Stomach (tissue), 9 donors: ENCODE measurements around the gene RAB3GAP2. TPM values are rescaled to one million over a fixed set of nuclear protein-coding genes. Genes with fewer than 3 reads are reported as not detected.

Experiments used
- DNase-seq, 2 donors: peaks; one replicate each; pipeline versions ENCODE4 v3.0.0 to v3.0.0-alpha.2; 2013 to 2019
- H3K27ac ChIP-seq, 5 donors: fragments of 200-600 bp in 4 of 5; sonication (generic) in 4 of 5; one replicate each; pipeline ENCODE4 v1.5.1; 2013 to 2019; ENCODE audit warnings: mild to moderate bottlenecking in 1 of 5, moderate library complexity in 1 of 5
- H3K27me3 ChIP-seq, 3 donors: fragments of 200-600 bp; sonication (generic); one replicate each; pipeline ENCODE4 v1.5.1; 2017 to 2019; ENCODE audit warnings: mixed run types in 1 of 3
- H3K36me3 ChIP-seq, 4 donors: fragments of 200-600 bp; sonication (generic); 1 replicate in 3 of 4; 2 replicates in 1 of 4; pipeline ENCODE4 v1.5.1; 2016 to 2019
- H3K4me1 ChIP-seq, 4 donors: fragments of 200-600 bp; sonication (generic); one replicate each; pipeline ENCODE4 v1.5.1; 2016 to 2019
- H3K4me3 ChIP-seq, 4 donors: fragments of 200-600 bp; sonication (generic) in 3 of 4; one replicate each; pipeline ENCODE4 v1.5.1; 2016 to 2019; ENCODE audit warnings: mild to moderate bottlenecking in 1 of 4
- H3K9me3 ChIP-seq, 4 donors: fragments of 200-600 bp; sonication (generic); one replicate each; pipeline ENCODE4 v1.5.1; 2016 to 2019
- CTCF ChIP-seq, 7 experiments: fragments of 450-650 bp in 4 of 7; fragments of 200-600 bp in 3 of 7; sonication (generic) in 3 of 7; IDR thresholded peaks; one replicate each; pipeline ENCODE4 v1.5.1; 2016 to 2019; ENCODE audit warnings: antibody characterized with exemption in 7 of 7, control low read depth in 2 of 7, mild to moderate bottlenecking in 1 of 7
- EP300 ChIP-seq: sonication (generic); formaldehyde crosslinking; IDR thresholded peaks from one replicate; pipeline ENCODE4 v1.6.1; 2017; ENCODE audit warnings: antibody characterized with exemption
- POLR2A ChIP-seq, 4 donors: fragments of 450-650 bp; IDR thresholded peaks; one replicate each; pipeline ENCODE4 v1.6.1; 2016; ENCODE audit warnings: antibody characterized with exemption in 4 of 4, control low read depth in 2 of 4, mild to moderate bottlenecking in 1 of 4, moderate library complexity in 1 of 4
- POLR2AphosphoS5 ChIP-seq, 3 donors: sonication (generic); formaldehyde crosslinking; IDR thresholded peaks; one replicate each; pipeline ENCODE4 v1.6.1; 2016; ENCODE audit warnings: antibody characterized with exemption in 3 of 3
- WGBS, 5 donors: extraction: QIAGEN DNeasy Blood & Tissue Kit in 3 of 5; methylation state at CpG; one replicate each; pipeline versions ENCODE4 v1.1.5 to v1.1.7; 2013 to 2018; 5-methylcytosine and 5-hydroxymethylcytosine counted together
- intact Hi-C: fragments of 100-400 bp; cut with DNase I; formaldehyde crosslinking; loops from one replicate; pipeline ENCODE4 v1.15.1; 2023; ENCODE audit warnings: low total_unique reads
- polyA plus RNA-seq, 3 donors: library from polyadenylated mRNA; stranded (reverse); fragments of 200-250 nt; gene quantifications; one replicate each; pipeline ENCODE4 v1.2.3, GENCODE V29; 2013
- total RNA-seq, 5 donors: library from RNA; depleted of rRNA; stranded (reverse); fragments of >200 nt; gene quantifications; one replicate each; pipeline versions ENCODE4 v1.1.0 to v1.2.3, GENCODE V29; 2014 to 2016
- donor health status: healthy with polysubstance abuse.
- donor health status: Bipolar disorder and iron deficiency.
- donor health status: healthy.

RAB3GAP2 gene
- total and polyA plus RNA-seq, 8 donors: 3.7 to 56.0 (median 14.8) TPM

GRCh38 chr1:220129479-220130210 lies 142.6 kb downstream of the RAB3GAP2 start:
- DNase-seq: no peak
- H3K4me3 ChIP-seq: no peak overlapping the region
- H3K36me3 ChIP-seq: peaks cover 18 to 94% (median 91%) of the 10 kb centered on the region in 4 donors
- no peak for TF ChIP-seq CTCF (IDR thresholded peaks at IDR 0.05)
- TF ChIP-seq POLR2A (IDR thresholded peaks at IDR 0.05): no peak
- TF ChIP-seq EP300: no peak
- TF ChIP-seq POLR2AphosphoS5 (IDR thresholded peaks at IDR 0.05): no peak
- intact Hi-C loops: no loop called here
- H3K27me3 ChIP-seq: no peaks in the 10 kb centered on the region
- H3K9me3 ChIP-seq: no peaks in the 10 kb centered on the region
- no peak overlapping the region for H3K27ac ChIP-seq
- peaks cover 0 to 2% (median under 1%) of the 10 kb centered on the region in 4 donors for H3K4me1 ChIP-seq

DNA sequence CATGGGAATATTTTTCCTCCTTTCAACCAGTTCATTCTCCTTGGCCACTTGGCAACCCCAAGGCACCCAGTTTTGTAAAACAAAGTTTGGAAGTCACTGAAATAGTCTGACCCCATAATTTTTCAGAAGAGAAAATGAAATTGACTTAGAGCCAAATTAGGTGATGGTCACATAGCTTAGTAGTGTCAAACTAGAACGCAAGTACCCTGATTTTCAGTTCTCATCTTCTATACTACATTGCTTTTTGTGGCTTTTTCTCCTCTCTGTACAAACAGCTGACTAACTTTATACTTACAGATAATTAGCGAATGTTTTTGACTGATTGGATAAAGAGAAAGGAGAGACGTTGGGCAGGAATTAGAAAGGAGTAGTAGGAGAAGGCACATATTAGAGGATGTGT lies 145.2 kb downstream of the RAB3GAP2 start:
- Histone ChIP-seq H3K27me3 (no peaks in the 10 kb centered on the region), H3K27ac (no peak overlapping the region), H3K9me3 (no peaks in the 10 kb centered on the region), H3K4me1 (peaks cover 0 to 17% (median 4%) of the 10 kb centered on the region in 4 donors), H3K4me3 (no peak overlapping the region), H3K36me3 (peaks cover 7 to 70% (median 67%) of the 10 kb centered on the region in 4 donors)
- DNase-seq: no peak
- 84 to 90% (median 86%) methylated on average over 3 of the region's 3 CpGs for WGBS, 5 donors
- TF ChIP-seq POLR2AphosphoS5 (IDR thresholded peaks at IDR 0.05) (no peak), EP300 (no peak), POLR2A (IDR thresholded peaks at IDR 0.05) (no peak), CTCF (IDR thresholded peaks at IDR 0.05) (no peak)
- intact Hi-C loops: no loop called here

DNA sequence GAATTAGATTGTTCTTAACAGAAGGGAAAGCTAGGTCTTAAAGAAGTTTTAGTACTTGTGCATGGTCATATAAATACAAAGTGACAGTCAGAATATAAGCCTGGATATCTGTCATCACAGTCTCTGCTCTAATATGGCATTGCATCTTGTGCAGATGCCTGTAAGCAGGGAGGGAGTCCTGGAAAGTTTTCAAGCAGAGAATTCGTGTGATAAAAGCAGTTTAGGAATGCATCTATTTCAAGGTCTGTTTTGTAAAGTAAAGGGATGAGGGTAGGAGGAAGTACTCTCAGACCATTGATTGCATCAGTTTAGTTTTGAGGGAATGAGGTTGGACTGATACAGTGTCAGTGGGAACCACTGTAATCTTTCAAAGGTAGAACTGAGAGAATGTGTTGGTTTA lies 147.7 kb downstream of the RAB3GAP2 start:
- intact Hi-C loops: no loop called here
- no peak overlapping the region for H3K4me3 ChIP-seq
- H3K9me3 ChIP-seq: no peaks in the 10 kb centered on the region
- DNase-seq: no peak
- peaks cover 0 to 17% (median 6%) of the 10 kb centered on the region in 4 donors for H3K4me1 ChIP-seq
- TF ChIP-seq CTCF (IDR thresholded peaks at IDR 0.05): no peak
- TF ChIP-seq EP300: no peak
- TF ChIP-seq POLR2A (IDR thresholded peaks at IDR 0.05): no peak
- no peak for TF ChIP-seq POLR2AphosphoS5 (IDR thresholded peaks at IDR 0.05)
- no peak overlapping the region for H3K27ac ChIP-seq
- peaks cover 7 to 50% (median 47%) of the 10 kb centered on the region in 4 donors for H3K36me3 ChIP-seq
- WGBS, 5 donors: 20 to 47% (median 26%) methylated on average over 1 of the region's 1 CpG
- H3K27me3 ChIP-seq: no peaks in the 10 kb centered on the region

- H3K36me3 ChIP-seq: peaks cover 7 to 44% (median 40%) of the 10 kb centered on the region in 4 donors
- DNase-seq: peak in 1 of 2 donors; percentile 20
- intact Hi-C loops: no loop called here
- no peak overlapping the region for H3K27ac ChIP-seq
- peaks cover 0 to 18% (median 9%) of the 10 kb centered on the region in 4 donors for H3K4me1 ChIP-seq
- no peak for TF ChIP-seq EP300
- TF ChIP-seq CTCF (IDR thresholded peaks at IDR 0.05): peak in 2 of 7 experiments; percentile 18 to 23
- TF ChIP-seq POLR2AphosphoS5 (IDR thresholded peaks at IDR 0.05): no peak
- H3K27me3 ChIP-seq: no peaks in the 10 kb centered on the region
- no peak overlapping the region for H3K4me3 ChIP-seq
- no peaks in the 10 kb centered on the region for H3K9me3 ChIP-seq
Observed at GRCh38 chr1:220123889-220124288, 148.4 kb downstream of the RAB3GAP2 start.
